Mucosa of stomach (tissue), 1 donor: ENCODE data around the gene PYGB.
A peak's percentile ranks its signal among the peaks of the same experiment; 100 is the strongest.
"Not testable (repeated sequence)": the region's sequence is repeated elsewhere in the genome, so short reads cannot be mapped to it uniquely, and the experiment has no call there.

ENCODE experiments used
- H3K27me3 ChIP-seq: one replicate; pipeline ENCODE4 v1.7.0; 2013; ENCODE audit warnings: mild to moderate bottlenecking, low read length; ENCODE audit not compliant: control insufficient read depth, insufficient read depth
- H3K36me3 ChIP-seq: one replicate; pipeline ENCODE4 v1.7.0; 2013; ENCODE audit warnings: low read length; ENCODE audit not compliant: control insufficient read depth, insufficient read depth
- H3K4me1 ChIP-seq: one replicate; pipeline ENCODE4 v1.7.0; 2013; ENCODE audit warnings: mild to moderate bottlenecking, low read length; ENCODE audit not compliant: control insufficient read depth, insufficient read depth
- H3K4me3 ChIP-seq: one replicate; pipeline ENCODE4 v1.7.0; 2013; ENCODE audit warnings: low read length
- H3K9ac ChIP-seq: one replicate; pipeline ENCODE4 v1.7.0; 2013; ENCODE audit warnings: mild to moderate bottlenecking, low read length, moderate library complexity
- H3K9me3 ChIP-seq: one replicate; pipeline ENCODE4 v1.7.0; 2013; ENCODE audit warnings: mild to moderate bottlenecking, low read length, moderate library complexity; ENCODE audit not compliant: control insufficient read depth
- donor health status: Pancreatic carcinoma.

PYGB gene

GRCh38 chr20:25225642-25226432 is 22.0 kb upstream of the PYGB start:
- H3K4me3 ChIP-seq = no peak overlapping the region
- H3K27me3 ChIP-seq = no peaks in the 10 kb centered on the region
- H3K36me3 ChIP-seq = no peaks in the 10 kb centered on the region
- H3K4me1 ChIP-seq = peaks cover 49% of the 10 kb centered on the region
- no peak overlapping the region for H3K9ac ChIP-seq
- H3K9me3 ChIP-seq = no peaks in the 10 kb centered on the region

- Histone ChIP-seq H3K9me3 (no peaks in the 10 kb centered on the region), H3K36me3 (no peaks in the 10 kb centered on the region), H3K27me3 (no peaks in the 10 kb centered on the region), H3K4me1 (peaks cover 54% of the 10 kb centered on the region), H3K4me3 (no peak overlapping the region), H3K9ac (no peak overlapping the region)
These were observed 21.2 kb upstream of the PYGB start for GRCh38 chr20:25226433-25227316.

GRCh38 chr20:25227317-25227831 is 20.5 kb upstream of the PYGB start:
- no peaks in the 10 kb centered on the region for H3K27me3 ChIP-seq
- no peak overlapping the region for H3K9ac ChIP-seq
- no peak overlapping the region for H3K4me3 ChIP-seq
- no peaks in the 10 kb centered on the region for H3K36me3 ChIP-seq
- peaks cover 60% of the 10 kb centered on the region for H3K4me1 ChIP-seq
- H3K9me3 ChIP-seq = no peaks in the 10 kb centered on the region

- Histone ChIP-seq H3K4me1 (peaks cover 66% of the 10 kb centered on the region), H3K36me3 (no peaks in the 10 kb centered on the region), H3K27me3 (no peaks in the 10 kb centered on the region), H3K9ac (no peak overlapping the region), H3K4me3 (no peak overlapping the region), H3K9me3 (no peaks in the 10 kb centered on the region)
These were observed 18.3 kb upstream of the PYGB start for GRCh38 chr20:25229486-25230165.

- Histone ChIP-seq H3K4me3 (no peak overlapping the region), H3K4me1 (peaks cover 73% of the 10 kb centered on the region), H3K9me3 (no peaks in the 10 kb centered on the region), H3K36me3 (no peaks in the 10 kb centered on the region), H3K27me3 (no peaks in the 10 kb centered on the region), H3K9ac (no peak overlapping the region)
These were observed 17.6 kb upstream of the PYGB start for GRCh38 chr20:25230166-25230831.

GRCh38 chr20:25233016-25233772 is 14.7 kb upstream of the PYGB start:
- Histone ChIP-seq H3K9ac (peak overlapping the region; percentile 66), H3K36me3 (no peaks in the 10 kb centered on the region), H3K9me3 (no peaks in the 10 kb centered on the region), H3K4me1 (peaks cover 88% of the 10 kb centered on the region), H3K27me3 (no peaks in the 10 kb centered on the region), H3K4me3 (peak overlapping the region; percentile 25)

- H3K4me1 ChIP-seq = peaks cover 91% of the 10 kb centered on the region
- H3K36me3 ChIP-seq, H3K27me3 ChIP-seq, H3K4me3 ChIP-seq, H3K9me3 ChIP-seq: not testable (repeated sequence)
- peak overlapping the region; percentile 66 for H3K9ac ChIP-seq
These were observed 13.7 kb upstream of the PYGB start for GRCh38 chr20:25234009-25234849.

GRCh38 chr20:25236450-25237304 is 11.2 kb upstream of the PYGB start:
- no peaks in the 10 kb centered on the region for H3K36me3 ChIP-seq
- no peaks in the 10 kb centered on the region for H3K9me3 ChIP-seq
- H3K9ac ChIP-seq = no peak overlapping the region
- no peak overlapping the region for H3K4me3 ChIP-seq
- H3K4me1 ChIP-seq = peaks cover 71% of the 10 kb centered on the region
- no peaks in the 10 kb centered on the region for H3K27me3 ChIP-seq

- Histone ChIP-seq H3K4me3 (no peak overlapping the region), H3K36me3 (no peaks in the 10 kb centered on the region), H3K4me1 (peaks cover 60% of the 10 kb centered on the region), H3K9ac (peak overlapping the region; percentile 6), H3K9me3 (no peaks in the 10 kb centered on the region), H3K27me3 (no peaks in the 10 kb centered on the region)
These were observed 10.1 kb upstream of the PYGB start for GRCh38 chr20:25237610-25238318.
